MM.1S (cell line): ENCODE results near the gene FOSL1.

Experiments
- DNase-seq: peaks from one replicate; pipeline ENCODE4 v3.0.0-alpha.2; 2015
- H2AFZ ChIP-seq: fragments of 300-600 bp; sonication (generic); 2 replicates; pipeline ENCODE4 v1.6.0; 2016; ENCODE audit warnings: antibody characterized with exemption, low read length
- H3F3A ChIP-seq: fragments of 300-600 bp; sonication (generic); 2 replicates; pipeline ENCODE4 v1.6.1; 2016; ENCODE audit warnings: mild to moderate bottlenecking, antibody characterized with exemption, low read length, moderate library complexity, mixed read lengths; ENCODE audit not compliant: insufficient read depth
- H3K27ac ChIP-seq: fragments of 300-600 bp; sonication (generic); 2 replicates; pipeline ENCODE4 v1.5.1; 2016; ENCODE audit warnings: mild to moderate bottlenecking, low read length
- H3K27me3 ChIP-seq: fragments of 300-600 bp; sonication (generic); replicated peaks from 2 replicates; pipeline ENCODE4 v1.6.0; 2016; ENCODE audit warnings: low read length; ENCODE audit not compliant: insufficient read depth
- H3K36me3 ChIP-seq: fragments of 300-600 bp; sonication (generic); replicated peaks from 2 replicates; pipeline ENCODE4 v1.6.1; 2016; ENCODE audit warnings: mild to moderate bottlenecking, low read length, mixed read lengths; ENCODE audit not compliant: insufficient read depth
- H3K4me1 ChIP-seq: fragments of 300-600 bp; sonication (generic); 2 replicates; pipeline ENCODE4 v1.6.1; 2016; ENCODE audit warnings: low read length, mixed read lengths
- H3K4me2 ChIP-seq: fragments of 300-600 bp; sonication (generic); 2 replicates; pipeline ENCODE4 v1.6.0; 2016; ENCODE audit warnings: low read depth, low read length
- H3K4me3 ChIP-seq: fragments of 300-600 bp; sonication (generic); 2 replicates; pipeline ENCODE4 v1.5.1; 2016; ENCODE audit warnings: low read length, mixed read lengths
- H3K79me2 ChIP-seq: fragments of 300-600 bp; sonication (generic); 2 replicates; pipeline ENCODE4 v1.6.1; 2016; ENCODE audit warnings: mixed run types, low read length, mixed read lengths
- H3K9ac ChIP-seq: fragments of 300-600 bp; sonication (generic); 2 replicates; pipeline ENCODE4 v1.6.1; 2016; ENCODE audit warnings: low read length, mixed read lengths
- H3K9me2 ChIP-seq: fragments of 300-600 bp; sonication (generic); replicated peaks from 2 replicates; pipeline ENCODE4 v1.6.1; 2016; ENCODE audit warnings: mild to moderate bottlenecking, low read length, mixed read lengths; ENCODE audit not compliant: insufficient read depth
- H3K9me3 ChIP-seq: fragments of 300-600 bp; sonication (generic); replicated peaks from 2 replicates; pipeline ENCODE4 v1.6.1; 2016; ENCODE audit warnings: mild to moderate bottlenecking, low read length, mixed read lengths; ENCODE audit not compliant: insufficient read depth
- H4K20me1 ChIP-seq: fragments of 300-600 bp; sonication (generic); 2 replicates; pipeline ENCODE4 v1.6.1; 2016; ENCODE audit warnings: mild to moderate bottlenecking, low read length, moderate library complexity, mixed read lengths; ENCODE audit not compliant: insufficient read depth
- CTCF ChIP-seq: fragments of 300-600 bp; sonication (generic); IDR thresholded peaks from 2 replicates; pipeline ENCODE4 v1.5.1; 2016; ENCODE audit warnings: antibody characterized with exemption, low read length, mixed read lengths
- EZH2 ChIP-seq: fragments of 300-600 bp; sonication (generic); optimal IDR thresholded peaks from 2 replicates; pipeline ENCODE3; 2017; ENCODE audit warnings: low read depth, mild to moderate bottlenecking, antibody characterized with exemption, low read length, mixed read lengths
- EZH2phosphoT487 ChIP-seq: fragments of 300-600 bp; sonication (generic); IDR thresholded peaks from 2 replicates; pipeline ENCODE4 v1.6.1; 2018; ENCODE audit warnings: antibody characterized with exemption, low read length

FOSL1 gene

GRCh38 chr11:65885231-65885630, 15.0 kb downstream of the FOSL1 start:
- Histone ChIP-seq H3K4me3 (no peak overlapping the region), H3K27me3 (no peaks in the 10 kb centered on the region), H3F3A (peaks cover 23% of the 10 kb centered on the region), H3K4me2 (no peak overlapping the region), H3K79me2 (peaks cover 26% of the 10 kb centered on the region), H3K9ac (no peak overlapping the region), H3K4me1 (peaks cover 28% of the 10 kb centered on the region), H3K9me3 (no peaks in the 10 kb centered on the region), H2AFZ (no peak overlapping the region), H3K9me2 (no peaks in the 10 kb centered on the region), H3K27ac (no peak overlapping the region), H3K36me3 (peaks cover 8% of the 10 kb centered on the region), H4K20me1 (no peaks in the 10 kb centered on the region)
- TF ChIP-seq EZH2 (no peak), CTCF (no peak), EZH2phosphoT487 (no peak)
- DNase-seq = no peak

GRCh38 chr11:65884716-65885092, 15.5 kb downstream of the FOSL1 start:
- H3K4me3 ChIP-seq = no peak overlapping the region
- no peak overlapping the region for H2AFZ ChIP-seq
- H3K27ac ChIP-seq = no peak overlapping the region
- H3K27me3 ChIP-seq = no peaks in the 10 kb centered on the region
- peaks cover 19% of the 10 kb centered on the region for H3F3A ChIP-seq
- TF ChIP-seq CTCF (peak; percentile 100), EZH2phosphoT487 (no peak), EZH2 (no peak)
- peaks cover 26% of the 10 kb centered on the region for H3K79me2 ChIP-seq
- H3K9me2 ChIP-seq = no peaks in the 10 kb centered on the region
- no peaks in the 10 kb centered on the region for H4K20me1 ChIP-seq
- no peaks in the 10 kb centered on the region for H3K9me3 ChIP-seq
- H3K36me3 ChIP-seq = peaks cover 8% of the 10 kb centered on the region
- H3K4me1 ChIP-seq = peaks cover 23% of the 10 kb centered on the region
- no peak overlapping the region; the same call in 1 of the 2 replicates for H3K4me2 ChIP-seq
- no peak overlapping the region for H3K9ac ChIP-seq
- peak; percentile 79 for DNase-seq

GRCh38 chr11:65883786-65884715, 16.1 kb downstream of the FOSL1 start:
- no peak overlapping the region for H3K27ac ChIP-seq
- no peak overlapping the region for H3K9ac ChIP-seq
- H2AFZ ChIP-seq = no peak overlapping the region
- H3K4me3 ChIP-seq = no peak overlapping the region
- H4K20me1 ChIP-seq = no peaks in the 10 kb centered on the region
- no peaks in the 10 kb centered on the region for H3K27me3 ChIP-seq
- H3K9me3 ChIP-seq = no peaks in the 10 kb centered on the region
- peaks cover 26% of the 10 kb centered on the region for H3K79me2 ChIP-seq
- peaks cover 20% of the 10 kb centered on the region for H3K4me1 ChIP-seq
- no peak overlapping the region for H3K4me2 ChIP-seq
- DNase-seq = no peak
- no peak for TF ChIP-seq EZH2
- TF ChIP-seq EZH2phosphoT487 = no peak
- no peak for TF ChIP-seq CTCF
- no peaks in the 10 kb centered on the region for H3K9me2 ChIP-seq
- H3K36me3 ChIP-seq = peaks cover 8% of the 10 kb centered on the region
- peaks cover 13% of the 10 kb centered on the region; the same call in 1 of the 2 replicates for H3F3A ChIP-seq
